Thyroid gland (tissue), 4 donors: ENCODE results near the gene KRT36.

Source experiments
- CTCF ChIP-seq, 6 experiments: fragments of 200-600 bp in 3 of 6; fragments of 450-650 bp in 3 of 6; sonication (generic) in 3 of 6; IDR thresholded peaks; one replicate each; pipeline ENCODE4 v1.5.1; 2016 to 2019; ENCODE audit warnings: antibody characterized with exemption in 6 of 6, mild to moderate bottlenecking in 2 of 6, inconsistent platforms in 1 of 6, moderate library complexity in 1 of 6
- POLR2A ChIP-seq, 2 donors: fragments of 450-650 bp; IDR thresholded peaks; one replicate each; pipeline ENCODE4 v1.6.1; 2017; ENCODE audit warnings: antibody characterized with exemption in 2 of 2, mild to moderate bottlenecking in 2 of 2, moderate library complexity in 1 of 2

DNA sequence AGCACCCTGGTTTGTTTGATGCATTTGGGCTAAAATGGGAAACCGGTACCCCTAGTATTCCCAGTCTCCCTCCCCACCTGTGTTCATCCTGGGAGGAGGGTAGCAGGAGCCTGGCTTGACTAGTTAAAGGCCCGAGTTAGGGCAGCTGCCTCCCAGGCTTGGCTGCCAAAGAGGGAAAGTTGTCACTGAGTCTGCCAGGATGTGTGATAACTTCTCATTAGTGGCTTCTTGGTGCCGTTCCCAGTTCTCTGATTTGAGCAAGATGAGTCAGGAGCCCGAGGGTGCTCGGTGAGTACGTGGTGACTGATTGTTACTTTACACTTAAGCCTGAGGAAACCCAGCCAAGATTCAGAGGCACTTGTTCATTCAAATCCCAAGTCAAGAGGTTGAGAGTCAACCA lies 25.0 kb downstream of the KRT36 start:
- TF ChIP-seq CTCF (IDR thresholded peaks at IDR 0.05) (no peak), POLR2A (IDR thresholded peaks at IDR 0.05) (no peak)
